ENCODE measurements around the gene PCMTD2. TPM values are rescaled to one million over a fixed set of nuclear protein-coding genes. Genes with fewer than 3 reads are reported as not detected.

Gene PCMTD2
- polyA plus RNA-seq, 2 of the 4 experiments (the other 2 are of a cell fraction) = 19.9 to 41.8 TPM

DNA sequence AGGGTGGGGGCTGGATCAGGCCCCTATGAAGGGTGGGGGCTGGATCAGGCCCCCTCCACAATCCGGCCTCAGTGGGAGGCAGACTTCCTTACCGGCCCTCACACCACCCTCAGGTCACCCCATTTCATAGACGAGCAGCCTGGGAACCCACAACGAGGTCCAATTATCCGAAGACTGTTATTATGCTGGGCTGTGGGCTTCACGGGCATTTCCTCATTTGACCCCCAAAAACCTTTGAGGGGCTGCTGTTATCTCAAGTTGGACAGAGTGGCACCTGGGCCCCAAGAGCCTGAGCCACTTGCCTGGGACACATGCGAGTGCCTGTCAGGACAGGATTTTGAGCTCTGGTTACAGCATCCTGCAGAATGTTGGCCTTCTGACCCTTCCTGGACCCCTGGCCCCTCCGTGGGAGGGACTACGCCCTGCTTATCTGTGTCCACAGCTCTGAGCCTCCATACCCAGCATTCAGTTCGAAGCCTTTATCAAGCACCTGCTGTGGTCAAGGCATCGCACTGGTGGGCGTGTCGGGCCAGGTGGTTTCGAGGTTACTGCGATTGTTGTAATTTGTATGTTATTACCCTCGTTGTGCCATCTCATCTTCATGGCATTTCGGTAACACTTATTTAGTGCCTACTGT, 34.5 kb upstream of the PCMTD2 start:
- ChIA-PET CTCF (no interaction called here), POLR2A (no interaction called here)
- WGBS (ENCODE audit: missing lambda C conversion rate) = 50% methylated on average over 17 of the region's 17 CpGs
- H3K9me3 ChIP-seq = no peaks in the 10 kb centered on the region
- no peak overlapping the region for H3K4me2 ChIP-seq
- ATAC-seq (no peak), DNase-seq (ENCODE audit: low read depth in 1 of 2, low spot score in 1 of 2) (no peak), FAIRE-seq (no peak)
- no peak for TF ChIP-seq RAD21 (conservative IDR thresholded peaks at IDR 0.05 in 1 of 2, IDR thresholded peaks at IDR 0.05 in 1 of 2)
- no peak for TF ChIP-seq POLR2AphosphoS2 (conservative IDR thresholded peaks at IDR 0.05; ENCODE audit: low read length)
- TF ChIP-seq, protein P1, sequence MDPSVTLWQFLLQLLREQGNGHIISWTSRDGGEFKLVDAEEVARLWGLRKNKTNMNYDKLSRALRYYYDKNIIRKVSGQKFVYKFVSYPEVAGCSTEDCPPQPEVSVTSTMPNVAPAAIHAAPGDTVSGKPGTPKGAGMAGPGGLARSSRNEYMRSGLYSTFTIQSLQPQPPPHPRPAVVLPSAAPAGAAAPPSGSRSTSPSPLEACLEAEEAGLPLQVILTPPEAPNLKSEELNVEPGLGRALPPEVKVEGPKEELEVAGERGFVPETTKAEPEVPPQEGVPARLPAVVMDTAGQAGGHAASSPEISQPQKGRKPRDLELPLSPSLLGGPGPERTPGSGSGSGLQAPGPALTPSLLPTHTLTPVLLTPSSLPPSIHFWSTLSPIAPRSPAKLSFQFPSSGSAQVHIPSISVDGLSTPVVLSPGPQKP (IDR thresholded peaks at IDR 0.05; ENCODE audit: low read depth, low read length) = no peak
- no peaks in the 10 kb centered on the region for H3K4me1 ChIP-seq
- no peak overlapping the region for H3K4me3 ChIP-seq
- no peak overlapping the region for H3K27ac ChIP-seq

DNA sequence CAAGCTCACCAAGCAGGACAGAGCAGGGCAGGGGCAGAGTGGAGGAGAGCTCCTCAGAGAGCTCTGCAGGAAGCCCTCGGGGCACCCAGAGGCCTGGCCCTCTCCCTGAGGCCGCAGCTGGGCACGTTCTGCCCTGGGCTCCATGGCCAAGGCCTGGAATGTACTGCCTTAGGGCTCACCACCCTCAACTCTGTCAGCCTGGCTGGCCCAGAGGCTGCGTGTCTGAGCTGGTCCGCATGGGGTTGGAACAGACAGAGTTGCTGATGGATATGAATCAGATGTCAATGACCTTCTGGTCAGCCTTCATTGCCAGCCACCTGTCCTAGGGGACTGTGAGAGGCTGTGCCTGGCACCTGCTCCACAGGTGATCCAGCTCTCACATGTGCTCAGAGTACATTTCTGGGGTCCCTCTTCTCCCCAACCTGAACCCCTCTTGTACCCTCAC, 33.2 kb upstream of the PCMTD2 start:
- H3K4me3 ChIP-seq = no peak overlapping the region
- TF ChIP-seq RNF2 (IDR thresholded peaks at IDR 0.05; ENCODE audit: borderline replicate concordance, low read depth) = no peak
- TF ChIP-seq, protein P2, sequence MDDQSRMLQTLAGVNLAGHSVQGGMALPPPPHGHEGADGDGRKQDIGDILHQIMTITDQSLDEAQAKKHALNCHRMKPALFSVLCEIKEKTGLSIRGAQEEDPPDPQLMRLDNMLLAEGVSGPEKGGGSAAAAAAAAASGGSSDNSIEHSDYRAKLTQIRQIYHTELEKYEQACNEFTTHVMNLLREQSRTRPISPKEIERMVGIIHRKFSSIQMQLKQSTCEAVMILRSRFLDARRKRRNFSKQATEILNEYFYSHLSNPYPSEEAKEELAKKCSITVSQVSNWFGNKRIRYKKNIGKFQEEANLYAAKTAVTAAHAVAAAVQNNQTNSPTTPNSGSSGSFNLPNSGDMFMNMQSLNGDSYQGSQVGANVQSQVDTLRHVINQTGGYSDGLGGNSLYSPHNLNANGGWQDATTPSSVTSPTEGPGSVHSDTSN (IDR thresholded peaks at IDR 0.05) = no peak
- no peak for TF ChIP-seq GATA3 (IDR thresholded peaks at IDR 0.05; ENCODE audit: borderline replicate concordance)
- no peak for TF ChIP-seq POLR2A (IDR thresholded peaks at IDR 0.05; ENCODE audit: low read length)
- no peak for TF ChIP-seq E2F6 (IDR thresholded peaks at IDR 0.05; ENCODE audit: borderline replicate concordance, low read depth)
- TF ChIP-seq, protein P3, sequence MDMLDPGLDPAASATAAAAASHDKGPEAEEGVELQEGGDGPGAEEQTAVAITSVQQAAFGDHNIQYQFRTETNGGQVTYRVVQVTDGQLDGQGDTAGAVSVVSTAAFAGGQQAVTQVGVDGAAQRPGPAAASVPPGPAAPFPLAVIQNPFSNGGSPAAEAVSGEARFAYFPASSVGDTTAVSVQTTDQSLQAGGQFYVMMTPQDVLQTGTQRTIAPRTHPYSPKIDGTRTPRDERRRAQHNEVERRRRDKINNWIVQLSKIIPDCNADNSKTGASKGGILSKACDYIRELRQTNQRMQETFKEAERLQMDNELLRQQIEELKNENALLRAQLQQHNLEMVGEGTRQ (IDR thresholded peaks at IDR 0.05) = no peak
- no peak for TF ChIP-seq CHD4 (IDR thresholded peaks at IDR 0.05; ENCODE audit: borderline replicate concordance)
- no peak for TF ChIP-seq RARB (CRISPR knock-in tag; IDR thresholded peaks at IDR 0.05)
- TF ChIP-seq ZFP36 (IDR thresholded peaks at IDR 0.05; ENCODE audit: borderline replicate concordance, partially characterized antibody) = no peak
- no peak for TF ChIP-seq CEBPB (IDR thresholded peaks at IDR 0.05)
- no peak for TF ChIP-seq RCOR1 (IDR thresholded peaks at IDR 0.05; ENCODE audit: low read depth, low read length)
- no peak for TF ChIP-seq CHD2 (IDR thresholded peaks at IDR 0.05; ENCODE audit: low read length, partially characterized antibody)
- no peak for TF ChIP-seq MAZ (IDR thresholded peaks at IDR 0.05; ENCODE audit: borderline replicate concordance, low read depth, low read length)
- TF ChIP-seq MAFK (IDR thresholded peaks at IDR 0.05; ENCODE audit: partially characterized antibody) = no peak
- no peak for TF ChIP-seq ZNF302 (CRISPR knock-in tag; IDR thresholded peaks at IDR 0.05)
- no peak for TF ChIP-seq MYC (IDR thresholded peaks at IDR 0.05; ENCODE audit: borderline replicate concordance, low read length)
- TF ChIP-seq, protein P4, sequence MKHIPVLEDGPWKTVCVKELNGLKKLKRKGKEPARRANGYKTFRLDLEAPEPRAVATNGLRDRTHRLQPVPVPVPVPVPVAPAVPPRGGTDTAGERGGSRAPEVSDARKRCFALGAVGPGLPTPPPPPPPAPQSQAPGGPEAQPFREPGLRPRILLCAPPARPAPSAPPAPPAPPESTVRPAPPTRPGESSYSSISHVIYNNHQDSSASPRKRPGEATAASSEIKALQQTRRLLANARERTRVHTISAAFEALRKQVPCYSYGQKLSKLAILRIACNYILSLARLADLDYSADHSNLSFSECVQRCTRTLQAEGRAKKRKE (CRISPR knock-in tag; IDR thresholded peaks at IDR 0.05; ENCODE audit: low read depth) = no peak
- no peak for TF ChIP-seq KDM5A (IDR thresholded peaks at IDR 0.05)
- no peak for TF ChIP-seq ESRRA (IDR thresholded peaks at IDR 0.05; ENCODE audit: borderline replicate concordance, low read length)
- no peak for TF ChIP-seq EP300 (IDR thresholded peaks at IDR 0.05)
- ChIA-PET POLR2A (no interaction called here), CTCF (no interaction called here)
- no peaks in the 10 kb centered on the region for H3K9me3 ChIP-seq
- H3K4me2 ChIP-seq = no peak overlapping the region
- H3K4me1 ChIP-seq = no peaks in the 10 kb centered on the region
- WGBS (ENCODE audit: missing lambda C conversion rate) = 52% methylated on average over 4 of the region's 5 CpGs
- H3K27ac ChIP-seq = no peak overlapping the region
- DNase-seq (ENCODE audit: low read depth in 1 of 2, low spot score in 1 of 2) (no peak), ATAC-seq (no peak), FAIRE-seq (no peak)
